NOMO-1 treated with DMSO at 0.1 percent for 48 hours (cell line): ENCODE results near the gene USHBP1.

Source experiments
- DNase-seq: peaks from one replicate; lab custom pipeline; 2025; ENCODE audit not compliant: unreplicated experiment; lab: John Stamatoyannopoulos, UW

Gene USHBP1

GRCh38 chr19:17214508-17215126 lies 49.9 kb downstream of the USHBP1 start:
- no peak for DNase-seq

GRCh38 chr19:17213334-17213733 lies 51.2 kb downstream of the USHBP1 start:
- no peak for DNase-seq

- no peak for DNase-seq
These were observed 52.7 kb downstream of the USHBP1 start for GRCh38 chr19:17211547-17212446.

GRCh38 chr19:17210296-17210695 lies 54.2 kb downstream of the USHBP1 start:
- no peak for DNase-seq

- no peak for DNase-seq
These were observed 55.2 kb downstream of the USHBP1 start for GRCh38 chr19:17209126-17210036.

GRCh38 chr19:17206736-17207581 lies 57.6 kb downstream of the USHBP1 start:
- no peak for DNase-seq

- no peak for DNase-seq
These were observed 59.1 kb downstream of the USHBP1 start for GRCh38 chr19:17205237-17206140.

- DNase-seq = no peak
These were observed 61.8 kb downstream of the USHBP1 start for GRCh38 chr19:17202713-17203112.

- DNase-seq = no peak
These were observed 62.3 kb downstream of the USHBP1 start for GRCh38 chr19:17202249-17202648.

GRCh38 chr19:17200408-17201079 lies 64.0 kb downstream of the USHBP1 start:
- no peak for DNase-seq
